Endodermal cell (in vitro differentiated cells): ENCODE measurements around the gene MAP7. TPM values are rescaled to one million over a fixed set of nuclear protein-coding genes. Genes with fewer than 3 reads are reported as not detected.

Experiments
- DNase-seq: peaks from one replicate; pipeline ENCODE4 v3.0.0-alpha.2; 2017
- H3K27ac ChIP-seq: 2 replicates; pipeline ENCODE4 v1.5.1; 2013; ENCODE audit warnings: mild to moderate bottlenecking, low read depth, low read length, moderate library complexity
- H3K27me3 ChIP-seq: 2 replicates; pipeline ENCODE4 v1.6.1; 2013; ENCODE audit warnings: mild to moderate bottlenecking, low read length, moderate library complexity; ENCODE audit not compliant: insufficient read depth, control insufficient read depth, poor library complexity, severe bottlenecking
- H3K36me3 ChIP-seq: 2 replicates; pipeline ENCODE4 v1.7.0; 2013; ENCODE audit warnings: mild to moderate bottlenecking, low read length, moderate library complexity; ENCODE audit not compliant: control insufficient read depth, insufficient read depth
- H3K4me1 ChIP-seq: one replicate; pipeline ENCODE4 v1.7.0; 2013; ENCODE audit warnings: low read length; ENCODE audit not compliant: control insufficient read depth, insufficient read depth
- H3K4me3 ChIP-seq: 2 replicates; pipeline ENCODE4 v1.5.1; 2013; ENCODE audit warnings: mild to moderate bottlenecking, low read length, moderate library complexity
- H3K9ac ChIP-seq: 2 replicates; pipeline ENCODE4 v1.6.1; 2013; ENCODE audit warnings: mild to moderate bottlenecking, low read length, moderate library complexity; ENCODE audit not compliant: poor library complexity, severe bottlenecking; ENCODE audit errors: extremely low read depth
- H3K9me3 ChIP-seq: 2 replicates; pipeline ENCODE4 v1.6.1; 2013; ENCODE audit warnings: mild to moderate bottlenecking, low read length, moderate library complexity; ENCODE audit not compliant: control insufficient read depth
- H3K27ac Mint-ChIP-seq: 2 replicates; pipeline ENCODE4 v1.8.0; 2020; ENCODE audit warnings: mixed read lengths
- H3K27me3 Mint-ChIP-seq: 2 replicates; pipeline ENCODE4 v1.8.0; 2021; ENCODE audit warnings: mild to moderate bottlenecking, mixed read lengths; ENCODE audit not compliant: insufficient read depth
- H3K36me3 Mint-ChIP-seq: 2 replicates; pipeline ENCODE4 v1.8.0; 2020; ENCODE audit warnings: low read depth, mixed read lengths
- H3K4me1 Mint-ChIP-seq: 2 replicates; pipeline ENCODE4 v1.8.0; 2020; ENCODE audit warnings: mixed read lengths
- H3K4me3 Mint-ChIP-seq: 2 replicates; pipeline ENCODE4 v1.8.0; 2020; ENCODE audit warnings: mild to moderate bottlenecking, moderate library complexity, mixed read lengths
- H3K9me3 Mint-ChIP-seq: 2 replicates; pipeline ENCODE4 v1.8.0; 2020; ENCODE audit warnings: mild to moderate bottlenecking, mixed read lengths
- whole genome bisulfite sequencing, 2 experiments: methylation state at CpG; one replicate each; pipeline versions ENCODE4 v1.1.5 to v1.1.7; 2013; ENCODE audit warnings: missing lambda C conversion rate in 2 of 2, mixed read lengths in 1 of 2; ENCODE audit not compliant: insufficient coverage in 1 of 2, insufficient read length in 1 of 2; 5-methylcytosine and 5-hydroxymethylcytosine counted together
- total RNA-seq, 2 donors: library from RNA; stranded (reverse); fragmentation: NEBNext Ultra II Directional in 1 of 2; extraction: Animal tissue kit (Norgen Biotek cat#: 25700) in 1 of 2; gene quantifications; 2 replicates in 1 of 2; 3 replicates in 1 of 2; pipeline ENCODE4 v1.2.1, GENCODE V29; 2021
- TF ChIP-seq, protein P1 (sequence below): fragments of 200-600 bp; sonication (generic); conservative IDR thresholded peaks from 2 replicates; pipeline ENCODE4 v1.5.0; 2021; ENCODE audit warnings: antibody characterized with exemption, mild to moderate bottlenecking

Gene MAP7
- total RNA-seq, 2 donors from 2014 or later = 42.4 to 48.7 TPM

DNA sequence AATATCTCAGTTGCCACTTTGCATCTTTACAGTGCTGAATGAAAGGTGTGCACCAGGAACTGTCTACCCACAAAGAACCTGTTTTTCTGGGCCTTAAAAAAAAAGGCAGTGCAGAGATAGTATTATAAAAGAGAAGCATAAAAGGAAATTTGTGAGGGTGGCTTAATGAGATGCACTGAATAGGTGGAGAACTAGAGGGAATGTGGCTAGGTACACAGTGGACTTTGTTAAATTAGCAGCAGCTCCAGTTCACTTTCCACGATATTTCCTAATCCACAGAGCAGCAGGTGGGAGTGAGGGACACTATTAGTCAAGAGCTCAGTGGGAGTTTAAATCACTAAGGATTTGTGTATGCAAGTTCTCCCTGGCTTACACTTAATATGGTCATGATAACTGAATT, 38.8 kb downstream of the MAP7 start:
- Histone ChIP-seq H3K9ac (no peak overlapping the region), H3K36me3 (no peaks in the 10 kb centered on the region), H3K9me3 (no peaks in the 10 kb centered on the region), H3K27ac (no peak overlapping the region), H3K27me3 (no peaks in the 10 kb centered on the region), H3K4me1 (peaks cover 9% of the 10 kb centered on the region), H3K4me3 (no peak overlapping the region)
- H3K9me3 Mint-ChIP-seq = no peaks in the 10 kb centered on the region
- TF ChIP-seq, protein P1, sequence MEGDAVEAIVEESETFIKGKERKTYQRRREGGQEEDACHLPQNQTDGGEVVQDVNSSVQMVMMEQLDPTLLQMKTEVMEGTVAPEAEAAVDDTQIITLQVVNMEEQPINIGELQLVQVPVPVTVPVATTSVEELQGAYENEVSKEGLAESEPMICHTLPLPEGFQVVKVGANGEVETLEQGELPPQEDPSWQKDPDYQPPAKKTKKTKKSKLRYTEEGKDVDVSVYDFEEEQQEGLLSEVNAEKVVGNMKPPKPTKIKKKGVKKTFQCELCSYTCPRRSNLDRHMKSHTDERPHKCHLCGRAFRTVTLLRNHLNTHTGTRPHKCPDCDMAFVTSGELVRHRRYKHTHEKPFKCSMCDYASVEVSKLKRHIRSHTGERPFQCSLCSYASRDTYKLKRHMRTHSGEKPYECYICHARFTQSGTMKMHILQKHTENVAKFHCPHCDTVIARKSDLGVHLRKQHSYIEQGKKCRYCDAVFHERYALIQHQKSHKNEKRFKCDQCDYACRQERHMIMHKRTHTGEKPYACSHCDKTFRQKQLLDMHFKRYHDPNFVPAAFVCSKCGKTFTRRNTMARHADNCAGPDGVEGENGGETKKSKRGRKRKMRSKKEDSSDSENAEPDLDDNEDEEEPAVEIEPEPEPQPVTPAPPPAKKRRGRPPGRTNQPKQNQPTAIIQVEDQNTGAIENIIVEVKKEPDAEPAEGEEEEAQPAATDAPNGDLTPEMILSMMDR = no peak
- no peak overlapping the region for H3K4me3 Mint-ChIP-seq
- H3K27me3 Mint-ChIP-seq = no peaks in the 10 kb centered on the region
- no peak for DNase-seq
- WGBS, 2 experiments = 86% methylated on average over 1 of the region's 1 CpG; no CpG with 5 or more reads in 1 of the 2 experiments
- H3K36me3 Mint-ChIP-seq = peaks cover 37% of the 10 kb centered on the region
- H3K27ac Mint-ChIP-seq = peak overlapping the region; percentile 48
- H3K4me1 Mint-ChIP-seq = peaks cover 33% of the 10 kb centered on the region

DNA sequence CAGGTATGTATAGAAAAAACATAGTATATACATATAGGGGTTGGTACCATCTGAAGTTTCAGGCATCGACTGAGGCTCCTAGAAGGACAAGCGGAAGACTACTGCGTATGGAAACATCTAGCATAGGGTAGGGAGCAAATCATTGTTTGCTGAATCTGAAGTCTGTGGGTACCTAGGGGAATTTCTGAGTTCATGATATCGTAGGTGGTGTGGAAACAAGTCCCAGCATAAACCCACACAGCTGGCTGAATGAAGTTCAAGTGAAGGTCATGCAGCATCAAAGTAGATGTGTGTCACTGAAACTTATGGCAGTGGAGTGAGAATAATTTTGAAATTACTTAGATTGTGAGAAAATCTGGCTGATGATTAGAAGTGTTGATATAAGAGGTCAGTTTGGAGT, 39.4 kb downstream of the MAP7 start:
- Mint-ChIP-seq H3K4me3 (no peak overlapping the region), H3K36me3 (peaks cover 37% of the 10 kb centered on the region), H3K27me3 (no peaks in the 10 kb centered on the region), H3K27ac (no peak overlapping the region), H3K9me3 (no peaks in the 10 kb centered on the region), H3K4me1 (peaks cover 33% of the 10 kb centered on the region)
- peaks cover 9% of the 10 kb centered on the region for H3K4me1 ChIP-seq
- 50 to 86% methylated on average over 1 to 4 of the region's 4 CpGs for WGBS, 2 experiments
- H3K36me3 ChIP-seq = no peaks in the 10 kb centered on the region
- no peaks in the 10 kb centered on the region for H3K9me3 ChIP-seq
- H3K4me3 ChIP-seq = no peak overlapping the region
- no peak overlapping the region for H3K9ac ChIP-seq
- no peak for DNase-seq
- H3K27me3 ChIP-seq = no peaks in the 10 kb centered on the region
- H3K27ac ChIP-seq = no peak overlapping the region
- TF ChIP-seq, protein P1 = no peak

DNA sequence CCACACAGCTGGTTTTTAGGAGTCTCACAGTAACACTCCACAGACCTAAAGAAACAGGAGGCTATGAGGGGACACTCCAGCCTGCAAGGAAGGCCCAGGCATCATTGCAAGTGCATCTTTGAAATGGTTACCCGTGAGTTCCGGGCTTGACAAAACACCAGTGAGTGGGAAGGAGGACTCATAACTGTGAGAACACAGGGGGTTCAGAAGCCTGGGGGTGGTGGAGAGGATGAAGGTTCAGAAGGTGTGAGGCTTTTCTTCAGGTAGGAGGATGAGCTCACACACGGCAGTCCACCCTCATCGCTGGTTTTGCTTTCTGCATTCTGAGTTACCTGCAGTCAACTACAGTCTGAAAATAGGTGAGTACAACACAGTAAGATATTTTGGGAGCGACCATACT, 39.9 kb downstream of the MAP7 start:
- Histone ChIP-seq H3K27me3 (no peaks in the 10 kb centered on the region), H3K4me1 (peaks cover 4% of the 10 kb centered on the region), H3K9ac (no peak overlapping the region), H3K27ac (no peak overlapping the region), H3K36me3 (no peaks in the 10 kb centered on the region), H3K4me3 (no peak overlapping the region), H3K9me3 (no peaks in the 10 kb centered on the region)
- TF ChIP-seq, protein P1 = no peak
- H3K9me3 Mint-ChIP-seq = no peaks in the 10 kb centered on the region
- no peaks in the 10 kb centered on the region for H3K27me3 Mint-ChIP-seq
- no peak overlapping the region for H3K4me3 Mint-ChIP-seq
- H3K4me1 Mint-ChIP-seq = peaks cover 28% of the 10 kb centered on the region
- DNase-seq = no peak
- H3K27ac Mint-ChIP-seq = no peak overlapping the region
- peaks cover 35% of the 10 kb centered on the region for H3K36me3 Mint-ChIP-seq
- WGBS, 2 experiments = 94 to 97% methylated on average over 3 to 4 of the region's 5 CpGs
